Occipital lobe (tissue), 2 donors: ENCODE data around the gene KRTAP12-1. TPM values are rescaled to one million over a fixed set of nuclear protein-coding genes. Genes with fewer than 3 reads are reported as not detected.
"Not testable (repeated sequence)": the region's sequence is repeated elsewhere in the genome, so short reads cannot be mapped to it uniquely, and the experiment has no call there.

ENCODE experiments used
- DNase-seq: peaks from one replicate; lab custom pipeline; 2025; lab: John Stamatoyannopoulos, UW
- total RNA-seq: library from RNA; depleted of rRNA; stranded (reverse); fragments of >200 nt; gene quantifications from one replicate; pipeline ENCODE4 v1.2.3, GENCODE V29; 2014

The KRTAP12-1 gene
- total RNA-seq, 1 donor from 2014 or later: not detected

- DNase-seq: no peak
These were observed 11.1 kb downstream of the KRTAP12-1 start for GRCh38 chr21:44670642-44671432.

GRCh38 chr21:44667612-44668011, 14.4 kb downstream of the KRTAP12-1 start:
- DNase-seq: no peak

GRCh38 chr21:44666401-44667320, 15.3 kb downstream of the KRTAP12-1 start, which contains the start of gene KRTAP12-2:
Gene KRTAP12-2, minus strand, starts transcription at chr21:44666927. Its CDS starts 41 bp downstream, at chr21:44666886.
- no peak for DNase-seq

GRCh38 chr21:44664691-44665090, 17.3 kb downstream of the KRTAP12-1 start:
- no peak for DNase-seq

GRCh38 chr21:44661567-44661966, 20.4 kb downstream of the KRTAP12-1 start:
- not testable (repeated sequence) for DNase-seq

- DNase-seq: no peak
These were observed 22.9 kb downstream of the KRTAP12-1 start for GRCh38 chr21:44658913-44659595.

- no peak for DNase-seq
These were observed 23.4 kb downstream of the KRTAP12-1 start for GRCh38 chr21:44658541-44658910.

GRCh38 chr21:44657635-44658540, 24.1 kb downstream of the KRTAP12-1 start, which contains the start of gene KRTAP12-3:
Gene KRTAP12-3, plus strand, starts transcription at chr21:44657932. Its CDS starts 48 bp downstream, at chr21:44657980.
- DNase-seq: no peak

- DNase-seq: no peak
These were observed 25.1 kb downstream of the KRTAP12-1 start for GRCh38 chr21:44656868-44657267.

- DNase-seq: no peak
These were observed 27.3 kb downstream of the KRTAP12-1 start, which contains the start of gene KRTAP12-4 for GRCh38 chr21:44654576-44655175. Gene KRTAP12-4, minus strand, starts transcription at chr21:44654659. Its CDS starts 45 bp downstream, at chr21:44654614.

GRCh38 chr21:44653656-44654575, 28.0 kb downstream of the KRTAP12-1 start:
- DNase-seq: no peak

GRCh38 chr21:44653123-44653522, 28.8 kb downstream of the KRTAP12-1 start:
- no peak for DNase-seq

- DNase-seq: no peak
These were observed 30.8 kb downstream of the KRTAP12-1 start for GRCh38 chr21:44650973-44651675.

GRCh38 chr21:44650265-44650972, 31.5 kb downstream of the KRTAP12-1 start:
- no peak for DNase-seq

- no peak for DNase-seq
These were observed 32.4 kb downstream of the KRTAP12-1 start for GRCh38 chr21:44649521-44650100.

GRCh38 chr21:44648557-44649311, 33.2 kb downstream of the KRTAP12-1 start:
- no peak for DNase-seq

- no peak for DNase-seq
These were observed 34.8 kb downstream of the KRTAP12-1 start for GRCh38 chr21:44647222-44647552.
